SH-SY5Y (cell line): ENCODE results near the gene KDM5B.

Experiments
- GATA2 ChIP-seq: IDR thresholded peaks from 2 replicates; pipeline ENCODE4 v1.6.1; 2011; ENCODE audit warnings: mild to moderate bottlenecking, low read depth, low read length
- GATA3 ChIP-seq: IDR thresholded peaks from 2 replicates; pipeline ENCODE4 v1.6.1; 2011; ENCODE audit warnings: low read depth, mild to moderate bottlenecking, low read length, moderate library complexity

DNA sequence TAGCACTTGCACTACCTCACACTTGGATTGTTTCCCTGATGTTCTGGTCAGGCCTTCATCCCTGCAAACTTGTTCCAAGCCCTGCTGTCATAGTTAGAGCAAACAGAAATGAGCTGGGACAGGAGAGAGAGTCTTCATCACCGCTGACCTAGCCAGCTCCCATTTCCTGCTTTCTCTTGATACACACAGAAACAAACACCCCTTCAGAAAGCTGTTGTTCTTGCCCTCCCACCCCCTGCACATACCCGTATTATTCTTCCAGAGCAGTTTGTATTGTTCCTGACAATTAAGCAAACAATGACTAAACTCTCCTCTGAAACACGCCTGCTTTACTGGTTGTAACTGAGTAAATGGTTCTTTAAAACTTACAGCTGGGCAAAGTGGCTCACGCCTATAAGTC, 95.1 kb downstream of the KDM5B start:
- TF ChIP-seq GATA3, result no peak
- TF ChIP-seq GATA2, result no peak
